Mesodermal cell (in vitro differentiated cells): ENCODE measurements around the gene ZNF670.

Source experiments
- H3K27ac ChIP-seq: 2 replicates; pipeline ENCODE4 v1.7.0; 2013; ENCODE audit warnings: mild to moderate bottlenecking, low read depth, low read length, moderate library complexity; ENCODE audit not compliant: severe bottlenecking
- H3K36me3 ChIP-seq: 2 replicates; pipeline ENCODE4 v1.7.1; 2013; ENCODE audit warnings: mild to moderate bottlenecking, low read length, moderate library complexity; ENCODE audit not compliant: control insufficient read depth, insufficient read depth
- H3K4me1 ChIP-seq: one replicate; pipeline ENCODE4 v1.7.1; 2013; ENCODE audit warnings: mild to moderate bottlenecking, low read length; ENCODE audit not compliant: insufficient read depth, control insufficient read depth, poor library complexity, severe bottlenecking
- H3K4me3 ChIP-seq: 2 replicates; pipeline ENCODE4 v1.7.0; 2013; ENCODE audit warnings: low read length, control low read depth, mild to moderate bottlenecking; ENCODE audit not compliant: insufficient read depth, poor library complexity, severe bottlenecking; ENCODE audit errors: extremely low read depth
- H3K9me3 ChIP-seq: 2 replicates; pipeline ENCODE4 v1.7.1; 2013; ENCODE audit warnings: mild to moderate bottlenecking, low read length, moderate library complexity; ENCODE audit not compliant: control insufficient read depth
- WGBS, 2 experiments: methylation state at CpG; one replicate each; pipeline ENCODE4 v1.1.5; 2013; ENCODE audit warnings: missing lambda C conversion rate in 2 of 2; ENCODE audit not compliant: insufficient coverage in 2 of 2; 5-methylcytosine and 5-hydroxymethylcytosine counted together

The ZNF670 gene

GRCh38 chr1:247085310-247085709 lies 6.7 kb upstream of the ZNF670 start:
- Histone ChIP-seq H3K4me1 (no peaks in the 10 kb centered on the region), H3K9me3 (no peaks in the 10 kb centered on the region), H3K27ac (no peak overlapping the region), H3K4me3 (no peak overlapping the region), H3K36me3 (no peaks in the 10 kb centered on the region)
- WGBS, 2 experiments, result 90 to 94% methylated on average over 3 to 7 of the region's 8 CpGs

GRCh38 chr1:247084771-247085170 lies 6.2 kb upstream of the ZNF670 start:
- Histone ChIP-seq H3K4me1 (no peaks in the 10 kb centered on the region), H3K27ac (no peak overlapping the region), H3K9me3 (no peaks in the 10 kb centered on the region), H3K36me3 (no peaks in the 10 kb centered on the region), H3K4me3 (no peak overlapping the region)
- WGBS, 2 experiments, result 92 to 96% methylated on average over 8 of the region's 8 CpGs

GRCh38 chr1:247079141-247079874 lies 697 bp upstream of the ZNF670 start:
- Histone ChIP-seq H3K9me3 (peaks cover 24% of the 10 kb centered on the region), H3K36me3 (peaks cover 27% of the 10 kb centered on the region), H3K27ac (no peak overlapping the region), H3K4me1 (no peaks in the 10 kb centered on the region), H3K4me3 (no peak overlapping the region)
- WGBS, 2 experiments, result 85 to 91% methylated on average over 16 of the region's 23 CpGs

GRCh38 chr1:247077876-247078257 lies 744 bp downstream of the ZNF670 start:
- 14% methylated on average over 1 of the region's 8 CpGs; no CpG with 5 or more reads in 1 of the 2 experiments for WGBS, 2 experiments
- H3K9me3 ChIP-seq, result peaks cover 33% of the 10 kb centered on the region
- H3K27ac ChIP-seq, result peak overlapping the region; percentile 84

GRCh38 chr1:247077213-247077612 lies 1.4 kb downstream of the ZNF670 start:
- Histone ChIP-seq H3K9me3 (peaks cover 34% of the 10 kb centered on the region), H3K4me1 (no peaks in the 10 kb centered on the region), H3K36me3 (peaks cover 35% of the 10 kb centered on the region), H3K4me3 (peak overlapping the region; percentile 89), H3K27ac (no peak overlapping the region)
- WGBS, 2 experiments, result 100% methylated on average over 1 of the region's 3 CpGs

More at GRCh38 chr1:247077876-247078257, 744 bp downstream of the ZNF670 start:
- Histone ChIP-seq H3K4me3 (peak overlapping the region; percentile 89), H3K36me3 (peaks cover 35% of the 10 kb centered on the region), H3K4me1 (no peaks in the 10 kb centered on the region)

- WGBS, 2 experiments, result no CpG with 5 or more reads among the region's 3 CpGs
- H3K36me3 ChIP-seq, result peaks cover 22% of the 10 kb centered on the region
- H3K27ac ChIP-seq, result no peak overlapping the region
- H3K4me3 ChIP-seq, result no peak overlapping the region
- peaks cover 32% of the 10 kb centered on the region for H3K9me3 ChIP-seq
- no peaks in the 10 kb centered on the region for H3K4me1 ChIP-seq
Observed at GRCh38 chr1:247070645-247071044, 8.0 kb downstream of the ZNF670 start.

GRCh38 chr1:247064304-247064703 lies 14.3 kb downstream of the ZNF670 start:
- H3K27ac ChIP-seq, result no peak overlapping the region
- H3K4me1 ChIP-seq, result no peaks in the 10 kb centered on the region
- peaks cover 27% of the 10 kb centered on the region for H3K9me3 ChIP-seq
- H3K4me3 ChIP-seq, result no peak overlapping the region
- 90 to 97% methylated on average over 3 of the region's 3 CpGs for WGBS, 2 experiments
- peaks cover 6% of the 10 kb centered on the region for H3K36me3 ChIP-seq

- no peak overlapping the region for H3K4me3 ChIP-seq
- peaks cover 6% of the 10 kb centered on the region for H3K36me3 ChIP-seq
- H3K27ac ChIP-seq, result no peak overlapping the region
- 100% methylated on average over 1 of the region's 4 CpGs; no CpG with 5 or more reads in 1 of the 2 experiments for WGBS, 2 experiments
- peaks cover 38% of the 10 kb centered on the region for H3K9me3 ChIP-seq
- no peaks in the 10 kb centered on the region for H3K4me1 ChIP-seq
Observed at GRCh38 chr1:247060771-247061170, 17.8 kb downstream of the ZNF670 start.

- Histone ChIP-seq H3K4me3 (no peak overlapping the region), H3K4me1 (no peaks in the 10 kb centered on the region), H3K27ac (no peak overlapping the region), H3K36me3 (no peaks in the 10 kb centered on the region), H3K9me3 (peaks cover 55% of the 10 kb centered on the region)
- WGBS, 2 experiments, result no CpG with 5 or more reads among the region's 2 CpGs
Observed at GRCh38 chr1:247056071-247056470, 22.5 kb downstream of the ZNF670 start.

GRCh38 chr1:247054992-247055415 lies 23.6 kb downstream of the ZNF670 start:
- WGBS, 2 experiments, result 62 to 81% methylated on average over 2 of the region's 2 CpGs
- Histone ChIP-seq H3K27ac (no peak overlapping the region), H3K4me3 (no peak overlapping the region), H3K9me3 (peaks cover 62% of the 10 kb centered on the region), H3K36me3 (no peaks in the 10 kb centered on the region), H3K4me1 (no peaks in the 10 kb centered on the region)

GRCh38 chr1:247047702-247048101 lies 30.9 kb downstream of the ZNF670 start:
- Histone ChIP-seq H3K4me1 (no peaks in the 10 kb centered on the region), H3K9me3 (peaks cover 77% of the 10 kb centered on the region), H3K36me3 (peaks cover 11% of the 10 kb centered on the region), H3K27ac (no peak overlapping the region), H3K4me3 (no peak overlapping the region)
- WGBS, 2 experiments, result 94 to 100% methylated on average over 1 to 2 of the region's 2 CpGs
